Calu3 (cell line): ENCODE results near the gene NCOA7. TPM values are rescaled to one million over a fixed set of nuclear protein-coding genes. Genes with fewer than 3 reads are reported as not detected.

Experiments used
- BruUV-seq: library from RNA; stranded (reverse); fragments of 400-500 nt; replicated peaks from 2 replicates; lab custom pipeline; 2021; lab: Mats Ljungman, UMichigan
- CTCF ChIA-PET: fragments of 300-600 bp; sonication (Branson Sonifier 250); formaldehyde crosslinking; loops from one replicate; lab custom pipeline; 2022; ENCODE audit warnings: antibody characterized with exemption; lab: Charles Lee
- DNase-seq: peaks from one replicate; pipeline ENCODE4 v3.0.0; 2022
- H3K27ac Mint-ChIP-seq: one replicate; pipeline ENCODE4 v1.8.0; 2022; ENCODE audit warnings: mixed read lengths; ENCODE audit not compliant: unreplicated experiment
- H3K27me3 Mint-ChIP-seq: one replicate; pipeline ENCODE4 v1.8.0; 2022; ENCODE audit warnings: mixed read lengths; ENCODE audit not compliant: unreplicated experiment
- H3K36me3 Mint-ChIP-seq: one replicate; pipeline ENCODE4 v1.8.0; 2022; ENCODE audit warnings: mild to moderate bottlenecking, moderate library complexity, mixed read lengths; ENCODE audit not compliant: insufficient read depth, unreplicated experiment
- H3K4me1 Mint-ChIP-seq: one replicate; pipeline ENCODE4 v1.8.0; 2022; ENCODE audit warnings: mild to moderate bottlenecking, low read depth, mixed read lengths; ENCODE audit not compliant: unreplicated experiment
- H3K4me3 Mint-ChIP-seq: one replicate; pipeline ENCODE4 v1.8.0; 2022; ENCODE audit warnings: mild to moderate bottlenecking, low read depth, moderate library complexity, mixed read lengths; ENCODE audit not compliant: unreplicated experiment
- H3K9me3 Mint-ChIP-seq: one replicate; pipeline ENCODE4 v1.8.0; 2022; ENCODE audit warnings: low read depth, mixed read lengths; ENCODE audit not compliant: unreplicated experiment
- CTCF ChIP-seq: fragments of 200-600 bp; IDR thresholded peaks from one replicate; pipeline ENCODE4 v1.8.0; 2022; ENCODE audit warnings: antibody characterized with exemption; ENCODE audit not compliant: unreplicated experiment
- intact Hi-C: fragments of 100-400 bp; cut with micrococcal nuclease; formaldehyde crosslinking; loops from one replicate; pipeline ENCODE4 v1.10.0; 2022; ENCODE audit not compliant: unreplicated experiment
- total RNA-seq: library from RNA; stranded (reverse); gene quantifications from 2 replicates; pipeline ENCODE4 v1.2.3, GENCODE V29; 2022

NCOA7 gene
- total RNA-seq, 1 experiment from 2014 or later: 102 TPM

DNA sequence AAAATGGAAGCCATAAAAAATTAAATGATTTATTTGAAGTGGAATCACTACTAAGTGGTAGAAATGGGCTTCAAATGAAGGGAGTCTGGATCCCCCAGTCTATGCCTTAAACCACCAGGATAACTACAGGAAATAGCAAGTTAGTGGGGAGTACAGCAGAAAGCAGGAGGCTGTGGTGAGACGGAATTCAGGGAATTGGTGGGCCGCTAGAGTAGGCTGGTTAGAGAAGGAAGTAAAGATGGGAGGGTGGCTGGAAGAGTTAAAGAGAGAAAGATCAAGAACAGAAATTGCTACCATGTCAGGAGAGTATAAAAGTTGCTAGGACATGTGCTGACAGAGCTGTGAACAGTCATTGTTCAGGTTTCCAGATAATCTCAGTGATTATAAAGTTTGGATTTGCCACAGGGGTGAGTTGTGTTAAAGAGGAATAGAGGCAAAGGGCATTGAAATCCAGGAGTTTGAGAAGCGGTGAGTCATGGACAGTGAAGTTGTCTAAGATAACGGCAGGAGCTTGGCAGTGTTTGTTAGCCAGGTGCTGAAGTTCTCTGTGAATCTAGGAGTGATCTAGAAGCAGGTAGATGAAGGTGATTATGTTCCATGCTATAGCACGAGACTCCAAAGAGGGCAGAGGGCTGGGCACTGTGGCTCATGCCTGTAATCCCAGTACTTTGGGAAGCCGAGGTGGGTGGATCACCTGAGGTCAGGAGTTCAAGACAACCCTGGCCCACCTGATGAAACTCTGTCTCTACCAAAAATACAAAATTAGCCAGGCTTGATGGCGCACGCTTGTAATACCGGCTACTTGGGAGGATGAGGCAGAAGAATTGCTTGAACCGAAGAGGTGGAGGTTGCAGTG, 152.1 kb downstream of the NCOA7 start:
- Mint-ChIP-seq H3K36me3 (peaks cover 9% of the 10 kb centered on the region), H3K4me1 (peaks cover 41% of the 10 kb centered on the region), H3K9me3 (no peaks in the 10 kb centered on the region), H3K27ac (peak overlapping the region; percentile 95), H3K4me3 (no peak overlapping the region), H3K27me3 (no peaks in the 10 kb centered on the region)
- BruUV-seq: no TSS peak
- no peak for TF ChIP-seq CTCF
- no peak for DNase-seq
- CTCF ChIA-PET: interaction anchor here (1.0 to 1.2 kb wide), 2 partner anchors 10 to 13 kb away, joined by 3 read pairs; partner anchors contain the start of gene HINT3
- intact Hi-C loops: no loop called here

- Mint-ChIP-seq H3K27me3 (no peaks in the 10 kb centered on the region), H3K36me3 (peaks cover 9% of the 10 kb centered on the region), H3K4me3 (no peak overlapping the region), H3K4me1 (peaks cover 49% of the 10 kb centered on the region), H3K9me3 (no peaks in the 10 kb centered on the region), H3K27ac (peak overlapping the region; percentile 95)
- TF ChIP-seq CTCF: no peak
- intact Hi-C loops: no loop called here
- CTCF ChIA-PET: interaction anchor here (1.0 to 1.2 kb wide), 2 partner anchors 9 to 12 kb away, joined by 3 read pairs; partner anchors contain the start of gene HINT3
- BruUV-seq: no TSS peak
- DNase-seq: no peak
Observed at GRCh38 chr6:125943528-125944433, 153.0 kb downstream of the NCOA7 start.

GRCh38 chr6:125944434-125944816, 153.7 kb downstream of the NCOA7 start:
- Mint-ChIP-seq H3K4me1 (peaks cover 53% of the 10 kb centered on the region), H3K4me3 (no peak overlapping the region), H3K36me3 (peaks cover 9% of the 10 kb centered on the region), H3K9me3 (no peaks in the 10 kb centered on the region), H3K27me3 (no peaks in the 10 kb centered on the region), H3K27ac (peak overlapping the region; percentile 95)
- CTCF ChIA-PET: interaction anchor here (2.5 kb wide), 1 partner anchor 13 kb away, joined by 11 read pairs; no protein-coding TSS in a partner anchor
- TF ChIP-seq CTCF: no peak
- peak; percentile 59 for DNase-seq
- BruUV-seq: no TSS peak
- intact Hi-C loops: no loop called here

DNA sequence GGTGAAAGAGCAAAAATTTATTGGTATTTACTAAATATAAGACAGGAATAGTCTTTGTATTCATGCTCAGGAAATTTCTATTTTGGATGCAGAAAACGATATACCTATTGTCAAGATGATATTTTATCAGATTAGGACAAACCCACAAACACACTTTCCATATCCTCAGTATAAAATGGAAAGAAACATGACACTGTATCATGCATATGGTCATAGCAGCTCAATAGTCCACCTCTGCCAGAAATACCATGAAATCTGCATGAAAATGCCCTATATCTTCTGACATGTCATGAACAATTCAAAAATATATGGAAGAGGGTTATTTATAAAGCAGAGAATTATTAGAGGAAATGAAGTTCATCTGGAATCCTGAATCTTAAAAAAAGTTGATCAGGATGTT, 154.1 kb downstream of the NCOA7 start:
- TF ChIP-seq CTCF: no peak
- H3K27me3 Mint-ChIP-seq: no peaks in the 10 kb centered on the region
- no peak for DNase-seq
- peaks cover 9% of the 10 kb centered on the region for H3K36me3 Mint-ChIP-seq
- intact Hi-C loops: loop anchor here (5.0 kb wide), 1 partner anchor 78 kb away; no protein-coding TSS in a partner anchor
- BruUV-seq: TSS peak; percentile 59
- H3K27ac Mint-ChIP-seq: peak overlapping the region; percentile 95
- H3K4me3 Mint-ChIP-seq: no peak overlapping the region
- CTCF ChIA-PET: interaction anchor here (0.5 to 2.5 kb wide), 2 partner anchors 13 to 95 kb away, joined by 3 to 11 read pairs; no protein-coding TSS in a partner anchor
- H3K4me1 Mint-ChIP-seq: peaks cover 53% of the 10 kb centered on the region
- no peaks in the 10 kb centered on the region for H3K9me3 Mint-ChIP-seq
